ENCODE results near the gene PIAS4. TPM values are rescaled to one million over a fixed set of nuclear protein-coding genes. Genes with fewer than 3 reads are reported as not detected.

Gene PIAS4
- total RNA-seq, 1 experiment from 2014 or later: 45.9 TPM

DNA sequence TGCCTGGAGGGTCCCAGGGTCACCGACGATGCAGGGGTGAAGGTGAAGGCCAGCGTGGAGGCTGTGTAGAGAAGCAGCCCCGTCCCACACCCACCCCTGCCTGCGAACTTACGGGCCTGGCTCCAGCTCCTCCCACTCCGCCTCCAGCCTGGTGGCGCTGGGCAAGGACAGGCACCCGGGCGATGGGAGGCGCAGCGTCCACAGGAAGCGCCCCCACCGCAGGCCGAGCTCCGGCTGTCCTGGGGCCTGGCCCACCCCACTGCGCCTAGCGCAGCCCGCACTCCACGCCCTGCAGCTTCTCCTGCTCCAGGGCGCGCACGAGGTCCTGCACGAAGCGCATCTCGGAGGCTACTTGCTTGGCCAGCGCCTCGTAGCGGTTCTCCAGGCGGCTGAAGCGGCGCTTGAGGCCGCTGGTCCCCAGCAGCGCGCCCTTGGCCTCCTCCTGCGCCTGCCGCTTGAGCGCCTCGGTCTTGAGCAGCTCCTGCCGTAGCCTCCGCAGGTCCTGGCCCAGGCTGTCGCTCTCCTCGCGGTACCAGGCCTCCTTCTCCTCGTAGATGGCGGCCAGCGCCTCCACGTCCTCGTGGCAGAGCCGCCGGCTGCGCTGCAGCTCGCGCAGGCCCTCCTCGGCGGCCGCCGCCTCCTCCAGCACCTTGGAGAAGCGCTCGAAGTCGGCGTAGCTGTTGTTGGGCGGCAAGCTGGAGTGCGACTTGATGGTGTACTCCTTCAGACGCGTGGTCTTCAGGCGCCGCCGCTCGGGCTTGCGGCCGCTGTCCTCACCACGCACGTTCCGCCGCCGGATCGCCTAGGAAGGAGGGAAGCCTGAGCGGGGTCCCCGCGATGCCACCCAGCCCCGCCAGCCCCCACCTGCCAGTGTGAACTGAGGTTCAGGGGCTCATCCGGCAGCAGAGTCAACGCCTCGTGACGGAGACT, 48.4 kb upstream of the PIAS4 start:
- H3K27me3 Mint-ChIP-seq (ENCODE audit: low read depth): no peaks in the 10 kb centered on the region
- no peak for DNase-seq (ENCODE audit: low spot score)
- H3K4me1 Mint-ChIP-seq: no peaks in the 10 kb centered on the region
- no peak for ATAC-seq
- H3K9me3 Mint-ChIP-seq: no peaks in the 10 kb centered on the region
- TF ChIP-seq, protein P1, sequence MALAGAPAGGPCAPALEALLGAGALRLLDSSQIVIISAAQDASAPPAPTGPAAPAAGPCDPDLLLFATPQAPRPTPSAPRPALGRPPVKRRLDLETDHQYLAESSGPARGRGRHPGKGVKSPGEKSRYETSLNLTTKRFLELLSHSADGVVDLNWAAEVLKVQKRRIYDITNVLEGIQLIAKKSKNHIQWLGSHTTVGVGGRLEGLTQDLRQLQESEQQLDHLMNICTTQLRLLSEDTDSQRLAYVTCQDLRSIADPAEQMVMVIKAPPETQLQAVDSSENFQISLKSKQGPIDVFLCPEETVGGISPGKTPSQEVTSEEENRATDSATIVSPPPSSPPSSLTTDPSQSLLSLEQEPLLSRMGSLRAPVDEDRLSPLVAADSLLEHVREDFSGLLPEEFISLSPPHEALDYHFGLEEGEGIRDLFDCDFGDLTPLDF (CRISPR knock-in tag; IDR thresholded peaks at IDR 0.05): no peak
- no peak for TF ChIP-seq SP1 (CRISPR knock-in tag; conservative IDR thresholded peaks at IDR 0.05)
- TF ChIP-seq GABPB1 (CRISPR knock-in tag; IDR thresholded peaks at IDR 0.05): no peak
- TF ChIP-seq, protein P2, sequence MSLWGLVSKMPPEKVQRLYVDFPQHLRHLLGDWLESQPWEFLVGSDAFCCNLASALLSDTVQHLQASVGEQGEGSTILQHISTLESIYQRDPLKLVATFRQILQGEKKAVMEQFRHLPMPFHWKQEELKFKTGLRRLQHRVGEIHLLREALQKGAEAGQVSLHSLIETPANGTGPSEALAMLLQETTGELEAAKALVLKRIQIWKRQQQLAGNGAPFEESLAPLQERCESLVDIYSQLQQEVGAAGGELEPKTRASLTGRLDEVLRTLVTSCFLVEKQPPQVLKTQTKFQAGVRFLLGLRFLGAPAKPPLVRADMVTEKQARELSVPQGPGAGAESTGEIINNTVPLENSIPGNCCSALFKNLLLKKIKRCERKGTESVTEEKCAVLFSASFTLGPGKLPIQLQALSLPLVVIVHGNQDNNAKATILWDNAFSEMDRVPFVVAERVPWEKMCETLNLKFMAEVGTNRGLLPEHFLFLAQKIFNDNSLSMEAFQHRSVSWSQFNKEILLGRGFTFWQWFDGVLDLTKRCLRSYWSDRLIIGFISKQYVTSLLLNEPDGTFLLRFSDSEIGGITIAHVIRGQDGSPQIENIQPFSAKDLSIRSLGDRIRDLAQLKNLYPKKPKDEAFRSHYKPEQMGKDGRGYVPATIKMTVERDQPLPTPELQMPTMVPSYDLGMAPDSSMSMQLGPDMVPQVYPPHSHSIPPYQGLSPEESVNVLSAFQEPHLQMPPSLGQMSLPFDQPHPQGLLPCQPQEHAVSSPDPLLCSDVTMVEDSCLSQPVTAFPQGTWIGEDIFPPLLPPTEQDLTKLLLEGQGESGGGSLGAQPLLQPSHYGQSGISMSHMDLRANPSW (CRISPR knock-in tag; conservative IDR thresholded peaks at IDR 0.05; ENCODE audit: low read depth): no peak
- TF ChIP-seq CREM (CRISPR knock-in tag; IDR thresholded peaks at IDR 0.05): no peak
- TF ChIP-seq, protein P3, sequence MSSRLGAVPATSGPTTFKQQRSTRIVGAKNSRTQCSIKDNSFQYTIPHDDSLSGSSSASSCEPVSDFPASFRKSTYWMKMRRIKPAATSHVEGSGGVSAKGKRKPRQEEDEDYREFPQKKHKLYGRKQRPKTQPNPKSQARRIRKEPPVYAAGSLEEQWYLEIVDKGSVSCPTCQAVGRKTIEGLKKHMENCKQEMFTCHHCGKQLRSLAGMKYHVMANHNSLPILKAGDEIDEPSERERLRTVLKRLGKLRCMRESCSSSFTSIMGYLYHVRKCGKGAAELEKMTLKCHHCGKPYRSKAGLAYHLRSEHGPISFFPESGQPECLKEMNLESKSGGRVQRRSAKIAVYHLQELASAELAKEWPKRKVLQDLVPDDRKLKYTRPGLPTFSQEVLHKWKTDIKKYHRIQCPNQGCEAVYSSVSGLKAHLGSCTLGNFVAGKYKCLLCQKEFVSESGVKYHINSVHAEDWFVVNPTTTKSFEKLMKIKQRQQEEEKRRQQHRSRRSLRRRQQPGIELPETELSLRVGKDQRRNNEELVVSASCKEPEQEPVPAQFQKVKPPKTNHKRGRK (CRISPR knock-in tag; IDR thresholded peaks at IDR 0.05; ENCODE audit: borderline replicate concordance): no peak
- no peak for TF ChIP-seq IRF2 (CRISPR knock-in tag; IDR thresholded peaks at IDR 0.05; ENCODE audit: borderline replicate concordance, low read depth)
- TF ChIP-seq RELA (CRISPR knock-in tag; IDR thresholded peaks at IDR 0.05; ENCODE audit: borderline replicate concordance): no peak
- no peak for TF ChIP-seq NFE2L1 (CRISPR knock-in tag; IDR thresholded peaks at IDR 0.05)
- no peak for TF ChIP-seq PRRX2 (CRISPR knock-in tag; IDR thresholded peaks at IDR 0.05)
- ChIA-PET POLR2A (interaction anchor here (1.6 kb wide), 1 partner anchor 10 kb away, joined by 4 read pairs; no protein-coding TSS in a partner anchor), CTCF (interaction anchor here (0.9 to 1.2 kb wide), 2 partner anchors 28 to 137 kb away, joined by 3 to 9 read pairs; no protein-coding TSS in a partner anchor)
- no peak overlapping the region for H3K27ac Mint-ChIP-seq
- H3K36me3 Mint-ChIP-seq: peaks cover 15% of the 10 kb centered on the region
- H3K4me3 Mint-ChIP-seq: no peak overlapping the region

DNA sequence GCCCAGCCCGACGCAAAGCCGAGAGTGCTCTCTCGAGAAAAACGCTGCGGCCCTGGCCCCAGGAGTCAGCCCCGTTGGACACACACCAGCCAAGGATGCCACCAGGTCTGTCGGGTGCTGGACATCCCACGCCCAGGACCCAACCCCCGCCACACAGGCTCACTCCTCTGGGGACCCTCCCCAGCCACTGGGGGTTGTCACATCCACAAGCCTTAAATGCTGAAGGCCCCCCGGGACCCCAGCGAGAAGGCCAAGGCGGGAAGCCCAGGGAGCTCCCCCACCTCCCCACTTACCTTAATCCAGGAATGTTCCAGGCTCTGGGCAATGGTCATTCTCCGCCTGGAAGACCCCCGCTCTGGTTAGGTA, 47.8 kb upstream of the PIAS4 start:
- no peak for DNase-seq (ENCODE audit: low spot score)
- CTCF ChIA-PET: interaction anchor here (0.9 to 1.2 kb wide), 2 partner anchors 28 to 138 kb away, joined by 3 to 9 read pairs; no protein-coding TSS in a partner anchor
- no peaks in the 10 kb centered on the region for H3K27me3 Mint-ChIP-seq (ENCODE audit: low read depth)
- ATAC-seq: no peak
- no peak overlapping the region for H3K27ac Mint-ChIP-seq
- H3K9me3 Mint-ChIP-seq: no peaks in the 10 kb centered on the region
- POLR2A ChIA-PET: no interaction called here
- peaks cover 18% of the 10 kb centered on the region for H3K36me3 Mint-ChIP-seq
- no peaks in the 10 kb centered on the region for H3K4me1 Mint-ChIP-seq
- TF ChIP-seq, protein P4, sequence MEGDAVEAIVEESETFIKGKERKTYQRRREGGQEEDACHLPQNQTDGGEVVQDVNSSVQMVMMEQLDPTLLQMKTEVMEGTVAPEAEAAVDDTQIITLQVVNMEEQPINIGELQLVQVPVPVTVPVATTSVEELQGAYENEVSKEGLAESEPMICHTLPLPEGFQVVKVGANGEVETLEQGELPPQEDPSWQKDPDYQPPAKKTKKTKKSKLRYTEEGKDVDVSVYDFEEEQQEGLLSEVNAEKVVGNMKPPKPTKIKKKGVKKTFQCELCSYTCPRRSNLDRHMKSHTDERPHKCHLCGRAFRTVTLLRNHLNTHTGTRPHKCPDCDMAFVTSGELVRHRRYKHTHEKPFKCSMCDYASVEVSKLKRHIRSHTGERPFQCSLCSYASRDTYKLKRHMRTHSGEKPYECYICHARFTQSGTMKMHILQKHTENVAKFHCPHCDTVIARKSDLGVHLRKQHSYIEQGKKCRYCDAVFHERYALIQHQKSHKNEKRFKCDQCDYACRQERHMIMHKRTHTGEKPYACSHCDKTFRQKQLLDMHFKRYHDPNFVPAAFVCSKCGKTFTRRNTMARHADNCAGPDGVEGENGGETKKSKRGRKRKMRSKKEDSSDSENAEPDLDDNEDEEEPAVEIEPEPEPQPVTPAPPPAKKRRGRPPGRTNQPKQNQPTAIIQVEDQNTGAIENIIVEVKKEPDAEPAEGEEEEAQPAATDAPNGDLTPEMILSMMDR (IDR thresholded peaks at IDR 0.05): no peak
- TF ChIP-seq, protein P5, sequence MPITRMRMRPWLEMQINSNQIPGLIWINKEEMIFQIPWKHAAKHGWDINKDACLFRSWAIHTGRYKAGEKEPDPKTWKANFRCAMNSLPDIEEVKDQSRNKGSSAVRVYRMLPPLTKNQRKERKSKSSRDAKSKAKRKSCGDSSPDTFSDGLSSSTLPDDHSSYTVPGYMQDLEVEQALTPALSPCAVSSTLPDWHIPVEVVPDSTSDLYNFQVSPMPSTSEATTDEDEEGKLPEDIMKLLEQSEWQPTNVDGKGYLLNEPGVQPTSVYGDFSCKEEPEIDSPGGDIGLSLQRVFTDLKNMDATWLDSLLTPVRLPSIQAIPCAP (CRISPR knock-in tag; IDR thresholded peaks at IDR 0.05): no peak
- TF ChIP-seq ZBTB21 (CRISPR knock-in tag; IDR thresholded peaks at IDR 0.05; ENCODE audit: borderline replicate concordance) (no peak), ELF4 (CRISPR knock-in tag; IDR thresholded peaks at IDR 0.05; ENCODE audit: low read depth) (no peak), ETV6 (CRISPR knock-in tag; IDR thresholded peaks at IDR 0.05) (no peak)
- TF ChIP-seq, protein P6, sequence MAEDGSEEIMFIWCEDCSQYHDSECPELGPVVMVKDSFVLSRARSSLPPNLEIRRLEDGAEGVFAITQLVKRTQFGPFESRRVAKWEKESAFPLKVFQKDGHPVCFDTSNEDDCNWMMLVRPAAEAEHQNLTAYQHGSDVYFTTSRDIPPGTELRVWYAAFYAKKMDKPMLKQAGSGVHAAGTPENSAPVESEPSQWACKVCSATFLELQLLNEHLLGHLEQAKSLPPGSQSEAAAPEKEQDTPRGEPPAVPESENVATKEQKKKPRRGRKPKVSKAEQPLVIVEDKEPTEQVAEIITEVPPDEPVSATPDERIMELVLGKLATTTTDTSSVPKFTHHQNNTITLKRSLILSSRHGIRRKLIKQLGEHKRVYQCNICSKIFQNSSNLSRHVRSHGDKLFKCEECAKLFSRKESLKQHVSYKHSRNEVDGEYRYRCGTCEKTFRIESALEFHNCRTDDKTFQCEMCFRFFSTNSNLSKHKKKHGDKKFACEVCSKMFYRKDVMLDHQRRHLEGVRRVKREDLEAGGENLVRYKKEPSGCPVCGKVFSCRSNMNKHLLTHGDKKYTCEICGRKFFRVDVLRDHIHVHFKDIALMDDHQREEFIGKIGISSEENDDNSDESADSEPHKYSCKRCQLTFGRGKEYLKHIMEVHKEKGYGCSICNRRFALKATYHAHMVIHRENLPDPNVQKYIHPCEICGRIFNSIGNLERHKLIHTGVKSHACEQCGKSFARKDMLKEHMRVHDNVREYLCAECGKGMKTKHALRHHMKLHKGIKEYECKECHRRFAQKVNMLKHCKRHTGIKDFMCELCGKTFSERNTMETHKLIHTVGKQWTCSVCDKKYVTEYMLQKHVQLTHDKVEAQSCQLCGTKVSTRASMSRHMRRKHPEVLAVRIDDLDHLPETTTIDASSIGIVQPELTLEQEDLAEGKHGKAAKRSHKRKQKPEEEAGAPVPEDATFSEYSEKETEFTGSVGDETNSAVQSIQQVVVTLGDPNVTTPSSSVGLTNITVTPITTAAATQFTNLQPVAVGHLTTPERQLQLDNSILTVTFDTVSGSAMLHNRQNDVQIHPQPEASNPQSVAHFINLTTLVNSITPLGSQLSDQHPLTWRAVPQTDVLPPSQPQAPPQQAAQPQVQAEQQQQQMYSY (CRISPR knock-in tag; IDR thresholded peaks at IDR 0.05): no peak
- TF ChIP-seq, protein P7, sequence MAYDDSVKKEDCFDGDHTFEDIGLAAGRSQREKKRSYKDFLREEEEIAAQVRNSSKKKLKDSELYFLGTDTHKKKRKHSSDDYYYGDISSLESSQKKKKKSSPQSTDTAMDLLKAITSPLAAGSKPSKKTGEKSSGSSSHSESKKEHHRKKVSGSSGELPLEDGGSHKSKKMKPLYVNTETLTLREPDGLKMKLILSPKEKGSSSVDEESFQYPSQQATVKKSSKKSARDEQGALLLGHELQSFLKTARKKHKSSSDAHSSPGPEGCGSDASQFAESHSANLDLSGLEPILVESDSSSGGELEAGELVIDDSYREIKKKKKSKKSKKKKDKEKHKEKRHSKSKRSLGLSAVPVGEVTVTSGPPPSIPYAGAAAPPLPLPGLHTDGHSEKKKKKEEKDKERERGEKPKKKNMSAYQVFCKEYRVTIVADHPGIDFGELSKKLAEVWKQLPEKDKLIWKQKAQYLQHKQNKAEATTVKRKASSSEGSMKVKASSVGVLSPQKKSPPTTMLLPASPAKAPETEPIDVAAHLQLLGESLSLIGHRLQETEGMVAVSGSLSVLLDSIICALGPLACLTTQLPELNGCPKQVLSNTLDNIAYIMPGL (CRISPR knock-in tag; IDR thresholded peaks at IDR 0.05): no peak
- no peak overlapping the region for H3K4me3 Mint-ChIP-seq

Data from WTC11 (cell line).